Measurements from ENCODE around the gene POU1F1.

- TF ChIP-seq CTCF (optimal IDR thresholded peaks at IDR 0.05 in 1 of 3, IDR thresholded peaks at IDR 0.05 in 1 of 3, conservative IDR thresholded peaks at IDR 0.05 in 1 of 3; ENCODE audit: extremely low read depth in 1 of 3, insufficient read depth in 2 of 3, low read length in 3 of 3) (no peak), EZH2 (IDR thresholded peaks at IDR 0.05; ENCODE audit: low read length) (no peak)
Measured at GRCh38 chr3:87246662-87247429, 29.5 kb downstream of the POU1F1 start.

Measured in keratinocyte (primary cell).